Panc1 (cell line): ENCODE measurements around the gene TRIM25. TPM values are rescaled to one million over a fixed set of nuclear protein-coding genes. Genes with fewer than 3 reads are reported as not detected.

Experiments used
- ATAC-seq: fragments of 200-7000 bp; cut with Tn5 transposase; 2 replicates; pipeline ENCODE4 v1.9.1; 2020; ENCODE audit warnings: mild to moderate bottlenecking, moderate library complexity
- BruUV-seq: library from RNA; stranded (reverse); fragments of 400-500 nt; replicated peaks from 2 replicates; lab custom pipeline; 2021; lab: Mats Ljungman, UMichigan
- CTCF ChIA-PET: fragments of 300-600 bp; sonication (Branson Sonifier 250); formaldehyde crosslinking; loops from one replicate; lab custom pipeline; 2022; ENCODE audit warnings: antibody characterized with exemption; lab: Charles Lee
- POLR2A ChIA-PET: fragments of 300-600 bp; sonication (Branson Sonifier 250); formaldehyde crosslinking; loops from one replicate; lab custom pipeline; 2022; ENCODE audit warnings: antibody characterized with exemption; lab: Charles Lee
- DNase-seq: peaks from one replicate; pipeline ENCODE4 v3.0.0-alpha.2; 2010; ENCODE audit warnings: low read depth, low spot score
- H3K27ac ChIP-seq: 2 replicates; pipeline ENCODE4 v1.5.1; 2011; ENCODE audit warnings: mild to moderate bottlenecking, low read length, inconsistent platforms
- H3K27me3 ChIP-seq: fragments of 200-500 bp; sonication (Bioruptor generic); 2 replicates; pipeline ENCODE4 v1.6.0; 2014; ENCODE audit warnings: low read length, inconsistent platforms; ENCODE audit not compliant: control insufficient read depth, insufficient read depth
- H3K36me3 ChIP-seq: fragments of 200-500 bp; sonication (Bioruptor generic); 2 replicates; pipeline ENCODE4 v1.5.1; 2014; ENCODE audit warnings: inconsistent platforms, mild to moderate bottlenecking, low read length, moderate library complexity; ENCODE audit not compliant: control insufficient read depth, insufficient read depth
- H3K4me1 ChIP-seq: 2 replicates; pipeline ENCODE4 v1.5.1; 2011; ENCODE audit warnings: inconsistent platforms, mild to moderate bottlenecking, low read length, moderate library complexity; ENCODE audit not compliant: control insufficient read depth, insufficient read depth
- H3K4me3 ChIP-seq, 2 experiments: 2 replicates each; pipeline ENCODE4 v1.5.1; 2011 to 2012; ENCODE audit warnings: low read depth in 2 of 2, low read length in 2 of 2, mild to moderate bottlenecking in 2 of 2, inconsistent platforms in 1 of 2, moderate library complexity in 1 of 2
- H3K9me3 ChIP-seq: fragments of 200-500 bp; sonication (Bioruptor generic); 2 replicates; pipeline ENCODE4 v1.5.1; 2014; ENCODE audit warnings: low read depth, mild to moderate bottlenecking, inconsistent platforms, low read length, moderate library complexity; ENCODE audit not compliant: control insufficient read depth, insufficient read depth
- POLR2AphosphoS5 ChIP-seq: IDR thresholded peaks from 2 replicates; pipeline ENCODE4 v1.6.1; 2012; ENCODE audit warnings: mild to moderate bottlenecking, low read depth, low read length, moderate library complexity
- SIN3A ChIP-seq: IDR thresholded peaks from 2 replicates; pipeline ENCODE4 v1.6.1; 2012; ENCODE audit warnings: low read depth, mild to moderate bottlenecking, low read length, moderate library complexity, borderline replicate concordance; ENCODE audit not compliant: insufficient read depth
- TCF7L2 ChIP-seq: IDR thresholded peaks from 2 replicates; pipeline ENCODE4 v1.6.1; 2011; ENCODE audit warnings: mild to moderate bottlenecking, low read depth, low read length, inconsistent platforms
- in situ Hi-C: cut with HindIII; loops from 2 replicates; pipeline ENCODE4 v1.10.0; 2016; ENCODE audit warnings: low sequenced_read_pairs, low pct_unique_long_range_greater_than_20kb
- intact Hi-C: fragments of 100-400 bp; cut with micrococcal nuclease; formaldehyde crosslinking; loops from one replicate; pipeline ENCODE4 v1.10.0; 2022; ENCODE audit not compliant: unreplicated experiment
- total RNA-seq: library from RNA; stranded (reverse); gene quantifications from one replicate; pipeline ENCODE4 v1.2.1, GENCODE V29; 2021; ENCODE audit not compliant: unreplicated experiment
- TF ChIP-seq, protein P1 (sequence below), 2 experiments: IDR thresholded peaks; 2 replicates each; pipeline ENCODE4 v1.6.1; 2011 to 2012; ENCODE audit warnings: low read depth in 2 of 2, control low read depth in 1 of 2, low read length in 1 of 2, mild to moderate bottlenecking in 1 of 2, moderate library complexity in 1 of 2; ENCODE audit not compliant: insufficient read depth in 1 of 2
- TF ChIP-seq, protein P2 (sequence below): fragments of 450-650 bp; IDR thresholded peaks from 2 replicates; pipeline ENCODE4 v1.5.1; 2017; ENCODE audit warnings: mild to moderate bottlenecking

Gene TRIM25
- total RNA-seq, 1 experiment from 2014 or later, result 73.2 TPM

DNA sequence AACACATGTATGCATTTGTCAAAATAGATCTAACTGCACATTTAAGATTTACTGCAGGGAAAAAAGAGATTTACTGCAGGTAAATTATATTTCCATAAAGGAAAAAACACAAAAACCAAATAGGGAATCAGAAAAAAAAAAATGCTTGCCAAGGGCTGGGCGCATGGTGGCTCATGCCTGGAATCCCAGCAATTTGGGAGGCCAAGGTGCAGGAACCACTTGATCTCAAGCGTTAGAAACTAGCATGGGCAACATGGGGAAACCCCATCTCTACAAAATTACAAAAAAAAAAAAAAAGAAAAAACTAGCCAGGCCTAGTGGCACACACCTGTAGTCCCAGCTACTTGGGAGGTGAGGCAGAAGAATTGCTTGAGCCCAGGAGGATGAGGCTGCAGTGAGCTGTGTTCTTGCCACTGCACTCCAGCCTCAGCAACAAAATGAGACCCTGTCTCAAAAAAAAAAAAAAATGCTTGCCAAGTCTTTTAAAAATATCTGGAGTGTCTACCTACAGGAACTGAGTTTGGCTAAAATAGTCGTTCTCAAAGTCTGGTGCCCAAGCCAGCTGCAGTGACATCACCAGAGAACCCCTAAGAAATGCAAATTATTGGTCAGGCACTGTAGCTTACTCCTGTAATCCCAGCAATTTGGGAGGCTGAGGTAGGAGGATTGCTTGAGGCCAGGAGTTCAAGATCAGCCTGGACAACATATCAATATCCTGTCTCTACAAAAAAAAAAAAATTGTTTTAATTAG is 17.5 kb downstream of the TRIM25 start:
- no TSS peak for BruUV-seq
- Histone ChIP-seq H3K9me3 (no peaks in the 10 kb centered on the region), H3K27ac (no peak overlapping the region), H3K36me3 (peaks cover 12% of the 10 kb centered on the region), H3K4me3 (no peak overlapping the region), H3K27me3 (no peaks in the 10 kb centered on the region), H3K4me1 (no peaks in the 10 kb centered on the region)
- in situ Hi-C loops (no loop called here), intact Hi-C loops (no loop called here)
- CTCF ChIA-PET, result no interaction called here
- POLR2A ChIA-PET, result no interaction called here
- ATAC-seq (no peak), DNase-seq (no peak)
- TF ChIP-seq POLR2AphosphoS5 (no peak), SIN3A (no peak), TCF7L2 (no peak)
- TF ChIP-seq, protein P1, sequence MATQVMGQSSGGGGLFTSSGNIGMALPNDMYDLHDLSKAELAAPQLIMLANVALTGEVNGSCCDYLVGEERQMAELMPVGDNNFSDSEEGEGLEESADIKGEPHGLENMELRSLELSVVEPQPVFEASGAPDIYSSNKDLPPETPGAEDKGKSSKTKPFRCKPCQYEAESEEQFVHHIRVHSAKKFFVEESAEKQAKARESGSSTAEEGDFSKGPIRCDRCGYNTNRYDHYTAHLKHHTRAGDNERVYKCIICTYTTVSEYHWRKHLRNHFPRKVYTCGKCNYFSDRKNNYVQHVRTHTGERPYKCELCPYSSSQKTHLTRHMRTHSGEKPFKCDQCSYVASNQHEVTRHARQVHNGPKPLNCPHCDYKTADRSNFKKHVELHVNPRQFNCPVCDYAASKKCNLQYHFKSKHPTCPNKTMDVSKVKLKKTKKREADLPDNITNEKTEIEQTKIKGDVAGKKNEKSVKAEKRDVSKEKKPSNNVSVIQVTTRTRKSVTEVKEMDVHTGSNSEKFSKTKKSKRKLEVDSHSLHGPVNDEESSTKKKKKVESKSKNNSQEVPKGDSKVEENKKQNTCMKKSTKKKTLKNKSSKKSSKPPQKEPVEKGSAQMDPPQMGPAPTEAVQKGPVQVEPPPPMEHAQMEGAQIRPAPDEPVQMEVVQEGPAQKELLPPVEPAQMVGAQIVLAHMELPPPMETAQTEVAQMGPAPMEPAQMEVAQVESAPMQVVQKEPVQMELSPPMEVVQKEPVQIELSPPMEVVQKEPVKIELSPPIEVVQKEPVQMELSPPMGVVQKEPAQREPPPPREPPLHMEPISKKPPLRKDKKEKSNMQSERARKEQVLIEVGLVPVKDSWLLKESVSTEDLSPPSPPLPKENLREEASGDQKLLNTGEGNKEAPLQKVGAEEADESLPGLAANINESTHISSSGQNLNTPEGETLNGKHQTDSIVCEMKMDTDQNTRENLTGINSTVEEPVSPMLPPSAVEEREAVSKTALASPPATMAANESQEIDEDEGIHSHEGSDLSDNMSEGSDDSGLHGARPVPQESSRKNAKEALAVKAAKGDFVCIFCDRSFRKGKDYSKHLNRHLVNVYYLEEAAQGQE (IDR thresholded peaks at IDR 0.05; ENCODE audit: insufficient read depth in 1 of 2, low read depth in 2 of 2, low read length in 1 of 2), result no peak
- TF ChIP-seq, protein P2, sequence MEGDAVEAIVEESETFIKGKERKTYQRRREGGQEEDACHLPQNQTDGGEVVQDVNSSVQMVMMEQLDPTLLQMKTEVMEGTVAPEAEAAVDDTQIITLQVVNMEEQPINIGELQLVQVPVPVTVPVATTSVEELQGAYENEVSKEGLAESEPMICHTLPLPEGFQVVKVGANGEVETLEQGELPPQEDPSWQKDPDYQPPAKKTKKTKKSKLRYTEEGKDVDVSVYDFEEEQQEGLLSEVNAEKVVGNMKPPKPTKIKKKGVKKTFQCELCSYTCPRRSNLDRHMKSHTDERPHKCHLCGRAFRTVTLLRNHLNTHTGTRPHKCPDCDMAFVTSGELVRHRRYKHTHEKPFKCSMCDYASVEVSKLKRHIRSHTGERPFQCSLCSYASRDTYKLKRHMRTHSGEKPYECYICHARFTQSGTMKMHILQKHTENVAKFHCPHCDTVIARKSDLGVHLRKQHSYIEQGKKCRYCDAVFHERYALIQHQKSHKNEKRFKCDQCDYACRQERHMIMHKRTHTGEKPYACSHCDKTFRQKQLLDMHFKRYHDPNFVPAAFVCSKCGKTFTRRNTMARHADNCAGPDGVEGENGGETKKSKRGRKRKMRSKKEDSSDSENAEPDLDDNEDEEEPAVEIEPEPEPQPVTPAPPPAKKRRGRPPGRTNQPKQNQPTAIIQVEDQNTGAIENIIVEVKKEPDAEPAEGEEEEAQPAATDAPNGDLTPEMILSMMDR, result no peak

DNA sequence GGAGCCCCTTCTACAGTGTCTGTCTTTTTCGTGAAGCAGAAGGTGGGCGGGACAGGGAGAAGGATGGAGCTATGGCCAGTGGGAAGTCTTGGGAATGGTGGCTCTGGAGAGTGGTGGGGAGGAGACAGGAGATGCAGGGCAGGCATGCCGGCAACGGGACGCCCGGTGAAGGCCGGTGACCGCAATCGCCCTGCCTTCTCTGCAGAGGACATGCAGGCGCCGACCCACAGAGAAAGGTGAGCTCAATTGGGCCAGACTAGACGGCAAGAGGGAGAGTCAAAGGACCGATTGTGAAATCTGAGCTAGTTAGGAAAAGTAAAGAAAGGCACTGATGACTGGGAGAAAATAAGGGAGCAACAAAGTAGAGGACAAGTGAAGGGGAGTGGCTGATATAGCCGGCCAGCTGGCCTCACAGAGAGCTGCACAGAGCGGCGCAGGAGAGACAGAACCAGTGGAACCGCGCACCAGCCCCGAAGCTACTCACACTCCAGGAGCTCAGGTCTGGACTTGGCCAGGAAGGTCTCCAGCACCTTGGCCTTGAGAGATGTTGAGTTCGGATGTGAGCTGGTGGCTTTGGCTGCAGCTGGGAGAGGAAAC is 18.9 kb downstream of the TRIM25 start:
- BruUV-seq, result no TSS peak

More for the DNA sequence above, 18.9 kb downstream of the TRIM25 start:
- Histone ChIP-seq H3K9me3 (no peaks in the 10 kb centered on the region), H3K4me3 (no peak overlapping the region), H3K27ac (no peak overlapping the region), H3K36me3 (peaks cover 14% of the 10 kb centered on the region), H3K4me1 (no peaks in the 10 kb centered on the region), H3K27me3 (no peaks in the 10 kb centered on the region)
- in situ Hi-C loops (no loop called here), intact Hi-C loops (no loop called here)
- POLR2A ChIA-PET, result interaction anchor here (0.6 kb wide), 1 partner anchor 27 kb away, joined by 6 read pairs; no protein-coding TSS in a partner anchor
- CTCF ChIA-PET, result no interaction called here
- ATAC-seq (no peak), DNase-seq (no peak)
- TF ChIP-seq TCF7L2 (no peak), POLR2AphosphoS5 (no peak), SIN3A (no peak)
- TF ChIP-seq, protein P1 (IDR thresholded peaks at IDR 0.05; ENCODE audit: insufficient read depth in 1 of 2, low read depth in 2 of 2, low read length in 1 of 2), result no peak
- TF ChIP-seq, protein P2, result no peak
